Measurements from ENCODE around the gene DIRAS1. TPM values are rescaled to one million over a fixed set of nuclear protein-coding genes. Genes with fewer than 3 reads are reported as not detected.
"Not testable (repeated sequence)": the region's sequence is repeated elsewhere in the genome, so short reads cannot be mapped to it uniquely, and the experiment has no call there.

Gene DIRAS1
- total and polyA plus RNA-seq, 2 experiments from 2014 or later, result 2.8 to 18.6 TPM

- TF ChIP-seq CTCF (conservative IDR thresholded peaks at IDR 0.05; ENCODE audit: low read depth in 2 of 2) (no peak), JUNB (IDR thresholded peaks at IDR 0.05; ENCODE audit: unreplicated experiment) (no peak)
Observed at GRCh38 chr19:2668175-2668763, 52.9 kb downstream of the DIRAS1 start (continued).

- H3K79me2 ChIP-seq (replicated peaks; ENCODE audit: insufficient read depth); H3K27ac Mint-ChIP-seq; H3K36me3 Mint-ChIP-seq (ENCODE audit: low read depth); H2AFZ ChIP-seq; H3K4me1 Mint-ChIP-seq; H3K4me3 ChIP-seq; H3K9me2 ChIP-seq (ENCODE audit: insufficient read depth); H3K4me3 Mint-ChIP-seq; ATAC-seq; H3K27ac ChIP-seq (ENCODE audit: low read depth); H4K20me1 ChIP-seq (replicated peaks; ENCODE audit: insufficient read depth); DNase-seq (ENCODE audit: low spot score); H3K4me2 ChIP-seq; H3K36me3 ChIP-seq (ENCODE audit: insufficient read depth); H3F3A ChIP-seq (replicated peaks; ENCODE audit: low read depth); H3K4me1 ChIP-seq (ENCODE audit: insufficient read depth); H3K27me3 ChIP-seq (ENCODE audit: insufficient read depth): not testable (repeated sequence)
- peaks cover 11% of the 10 kb centered on the region for H3K27me3 Mint-ChIP-seq (ENCODE audit: insufficient read depth, low read depth, poor library complexity)
- H3K9me3 Mint-ChIP-seq, result peaks cover 17% of the 10 kb centered on the region
Observed at GRCh38 chr19:2667349-2667748, 53.8 kb downstream of the DIRAS1 start.

- H3F3A ChIP-seq (replicated peaks; ENCODE audit: low read depth), result no peaks in the 10 kb centered on the region
- Mint-ChIP-seq H3K27ac (no peak overlapping the region; the same call in 1 of the 2 replicates), H3K9me3 (peaks cover 25% of the 10 kb centered on the region), H3K4me1 (peaks cover 4% of the 10 kb centered on the region; the same call in 2 of the 3 replicates), H3K4me3 (no peak overlapping the region), H3K36me3 (ENCODE audit: low read depth) (peaks cover 10% of the 10 kb centered on the region; the same call in 2 of the 3 replicates), H3K27me3 (ENCODE audit: insufficient read depth, low read depth, poor library complexity) (peaks cover 13% of the 10 kb centered on the region)
- no peaks in the 10 kb centered on the region for H3K4me1 ChIP-seq (ENCODE audit: insufficient read depth)
- DNase-seq (ENCODE audit: low spot score) (no peak), ATAC-seq (no peak)
- no peaks in the 10 kb centered on the region for H3K27me3 ChIP-seq (ENCODE audit: insufficient read depth)
- no peak overlapping the region for H3K27ac ChIP-seq (ENCODE audit: low read depth)
- H3K9me2 ChIP-seq (ENCODE audit: insufficient read depth), result no peaks in the 10 kb centered on the region
- no peaks in the 10 kb centered on the region for H3K79me2 ChIP-seq (replicated peaks; ENCODE audit: insufficient read depth)
- no peak overlapping the region for H3K4me3 ChIP-seq
- no peak overlapping the region for H3K4me2 ChIP-seq
- H3K36me3 ChIP-seq (ENCODE audit: insufficient read depth), result no peaks in the 10 kb centered on the region
- H2AFZ ChIP-seq, result no peak overlapping the region
- H4K20me1 ChIP-seq (replicated peaks; ENCODE audit: insufficient read depth), result no peaks in the 10 kb centered on the region; the same call in 1 of the 2 replicates
- TF ChIP-seq CTCF (conservative IDR thresholded peaks at IDR 0.05; ENCODE audit: low read depth in 2 of 2) (no peak), POLR2AphosphoS5 (IDR thresholded peaks at IDR 0.05; ENCODE audit: low read depth) (no peak), REST (IDR thresholded peaks at IDR 0.05; ENCODE audit: unreplicated experiment) (no peak), ETS1 (IDR thresholded peaks at IDR 0.05) (no peak), STAT1 (IDR thresholded peaks at IDR 0.05; ENCODE audit: unreplicated experiment) (no peak), EZH2phosphoT487 (IDR thresholded peaks at IDR 0.05; ENCODE audit: unreplicated experiment) (no peak), JUNB (IDR thresholded peaks at IDR 0.05; ENCODE audit: unreplicated experiment) (no peak), EZH2 (IDR thresholded peaks at IDR 0.05; ENCODE audit: low read depth, unreplicated experiment) (no peak)
Observed at GRCh38 chr19:2666344-2666994, 54.7 kb downstream of the DIRAS1 start.

Data from GM23338 (cell line).